Loucy (cell line): ENCODE results near the gene TDP1.
A peak's percentile ranks its signal among the peaks of the same experiment; 100 is the strongest.

ENCODE experiments used
- H2AFZ ChIP-seq: fragments of 200-600 bp; sonication (generic); 2 replicates; pipeline ENCODE4 v1.6.0; 2016; ENCODE audit warnings: antibody characterized with exemption, mild to moderate bottlenecking, low read length, moderate library complexity
- H3F3A ChIP-seq: fragments of 200-600 bp; 2 replicates; pipeline ENCODE4 v1.6.0; 2016; ENCODE audit warnings: antibody characterized with exemption, low read depth, mild to moderate bottlenecking
- H3K27me3 ChIP-seq: fragments of 200-600 bp; sonication (generic); 2 replicates; pipeline ENCODE4 v1.6.1; 2014; ENCODE audit warnings: low read length, mild to moderate bottlenecking; ENCODE audit not compliant: insufficient read depth, poor library complexity, severe bottlenecking
- H3K36me3 ChIP-seq: fragments of 200-600 bp; sonication (generic); 2 replicates; pipeline ENCODE4 v1.6.1; 2016; ENCODE audit warnings: low read length; ENCODE audit not compliant: insufficient read depth
- H3K4me1 ChIP-seq: fragments of 200-600 bp; sonication (generic); 2 replicates; pipeline ENCODE4 v1.5.1; 2014; ENCODE audit warnings: low read length, mild to moderate bottlenecking; ENCODE audit not compliant: insufficient read depth, poor library complexity, severe bottlenecking
- H3K4me2 ChIP-seq: fragments of 200-600 bp; sonication (generic); 2 replicates; pipeline ENCODE4 v1.6.0; 2014; ENCODE audit warnings: antibody characterized with exemption, low read length, low read depth, mild to moderate bottlenecking; ENCODE audit not compliant: poor library complexity, severe bottlenecking
- H3K4me3 ChIP-seq: fragments of 200-600 bp; sonication (generic); 2 replicates; pipeline ENCODE4 v1.5.1; 2014; ENCODE audit warnings: low read length, mild to moderate bottlenecking, mixed read lengths; ENCODE audit not compliant: poor library complexity, severe bottlenecking
- H3K79me2 ChIP-seq: fragments of 200-600 bp; sonication (generic); 2 replicates; pipeline ENCODE4 v1.6.1; 2014; ENCODE audit warnings: low read length; ENCODE audit not compliant: insufficient read depth
- H3K9ac ChIP-seq: fragments of 200-600 bp; sonication (generic); 2 replicates; pipeline ENCODE4 v1.6.0; 2014; ENCODE audit warnings: mild to moderate bottlenecking, low read depth, low read length, moderate library complexity; ENCODE audit not compliant: poor library complexity, severe bottlenecking
- H3K9me2 ChIP-seq: fragments of 200-600 bp; sonication (generic); replicated peaks from 2 replicates; pipeline ENCODE4 v1.6.1; 2016; ENCODE audit warnings: low read depth, low read length, mixed read lengths
- H3K9me3 ChIP-seq: fragments of 200-600 bp; sonication (generic); 2 replicates; pipeline ENCODE4 v1.6.1; 2014; ENCODE audit warnings: mild to moderate bottlenecking, antibody characterized with exemption, low read length, low read depth; ENCODE audit not compliant: insufficient read depth
- H4K20me1 ChIP-seq: fragments of 200-600 bp; sonication (generic); 2 replicates; pipeline ENCODE4 v1.6.0; 2014; ENCODE audit warnings: antibody characterized with exemption, low read length, mild to moderate bottlenecking; ENCODE audit not compliant: insufficient read depth, poor library complexity, severe bottlenecking
- EZH2phosphoT487 ChIP-seq: fragments of 200-600 bp; IDR thresholded peaks from 2 replicates; pipeline ENCODE4 v1.6.1; 2018; ENCODE audit warnings: antibody characterized with exemption, mild to moderate bottlenecking, moderate library complexity, borderline replicate concordance
- TF ChIP-seq, protein P1 (sequence below): fragments of 200-600 bp; sonication (generic); conservative IDR thresholded peaks from 2 replicates; pipeline ENCODE4 v1.5.1; 2014; ENCODE audit warnings: mild to moderate bottlenecking, antibody characterized with exemption, low read length

Gene TDP1

DNA sequence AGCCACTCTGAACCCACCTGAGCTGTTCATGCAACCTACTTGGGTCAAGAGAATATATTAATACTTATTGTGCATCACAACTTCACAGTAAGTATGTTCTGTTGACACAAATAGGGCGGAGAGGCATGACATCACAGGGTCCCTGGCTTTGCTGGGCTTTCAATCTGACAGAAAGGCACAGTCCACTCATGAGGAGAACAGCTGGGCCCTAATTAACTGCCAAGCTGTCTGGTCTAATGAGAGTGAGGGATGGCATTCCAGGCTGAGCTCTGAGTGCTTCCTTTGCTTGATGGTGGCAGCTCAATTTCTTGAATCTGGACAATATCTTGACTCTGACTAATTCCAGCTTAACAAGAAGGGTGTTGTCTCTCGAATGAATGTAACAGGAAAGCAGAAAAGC is 3.2 kb upstream of the TDP1 start:
- H2AFZ ChIP-seq, result no peak overlapping the region

DNA sequence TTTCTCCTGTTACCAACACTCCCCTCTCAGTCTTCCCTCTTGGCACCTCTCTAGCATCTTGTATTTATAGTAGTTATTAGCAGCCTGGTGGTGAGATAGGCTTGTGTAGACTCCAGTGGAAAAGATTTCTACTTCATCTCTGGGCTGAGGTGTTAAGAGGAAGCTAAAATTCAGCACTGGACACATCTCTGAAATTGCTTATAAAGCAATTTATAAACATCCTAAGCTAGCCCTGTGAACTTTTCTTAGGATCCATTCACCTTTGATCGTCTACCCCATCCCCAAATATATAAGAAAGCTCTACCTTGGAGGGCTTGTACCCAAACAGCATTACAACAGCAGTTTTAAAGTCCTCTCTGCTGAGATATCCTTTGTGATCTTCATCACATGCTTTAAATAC is 2.1 kb upstream of the TDP1 start:
- Histone ChIP-seq H3K4me3 (peak overlapping the region; percentile 81), H2AFZ (no peak overlapping the region)
- TF ChIP-seq, protein P1, sequence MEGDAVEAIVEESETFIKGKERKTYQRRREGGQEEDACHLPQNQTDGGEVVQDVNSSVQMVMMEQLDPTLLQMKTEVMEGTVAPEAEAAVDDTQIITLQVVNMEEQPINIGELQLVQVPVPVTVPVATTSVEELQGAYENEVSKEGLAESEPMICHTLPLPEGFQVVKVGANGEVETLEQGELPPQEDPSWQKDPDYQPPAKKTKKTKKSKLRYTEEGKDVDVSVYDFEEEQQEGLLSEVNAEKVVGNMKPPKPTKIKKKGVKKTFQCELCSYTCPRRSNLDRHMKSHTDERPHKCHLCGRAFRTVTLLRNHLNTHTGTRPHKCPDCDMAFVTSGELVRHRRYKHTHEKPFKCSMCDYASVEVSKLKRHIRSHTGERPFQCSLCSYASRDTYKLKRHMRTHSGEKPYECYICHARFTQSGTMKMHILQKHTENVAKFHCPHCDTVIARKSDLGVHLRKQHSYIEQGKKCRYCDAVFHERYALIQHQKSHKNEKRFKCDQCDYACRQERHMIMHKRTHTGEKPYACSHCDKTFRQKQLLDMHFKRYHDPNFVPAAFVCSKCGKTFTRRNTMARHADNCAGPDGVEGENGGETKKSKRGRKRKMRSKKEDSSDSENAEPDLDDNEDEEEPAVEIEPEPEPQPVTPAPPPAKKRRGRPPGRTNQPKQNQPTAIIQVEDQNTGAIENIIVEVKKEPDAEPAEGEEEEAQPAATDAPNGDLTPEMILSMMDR, result no peak
- no peak for TF ChIP-seq EZH2phosphoT487

More for the DNA sequence above, 3.2 kb upstream of the TDP1 start:
- TF ChIP-seq, protein P1, result no peak
- TF ChIP-seq EZH2phosphoT487, result no peak
- H3K79me2 ChIP-seq, result peaks cover 16% of the 10 kb centered on the region
- H3K4me3 ChIP-seq, result no peak overlapping the region
- H3K9ac ChIP-seq, result peak overlapping the region; percentile 11
- no peaks in the 10 kb centered on the region for H3K27me3 ChIP-seq
- no peaks in the 10 kb centered on the region for H3K9me2 ChIP-seq
- 0 out of 2 replicates have a peak, but pooled peaks cover under 1% of the 10 kb centered on the region for H3K36me3 ChIP-seq
- H4K20me1 ChIP-seq, result no peaks in the 10 kb centered on the region
- H3K4me1 ChIP-seq, result peaks cover 30% of the 10 kb centered on the region
- H3F3A ChIP-seq, result peaks cover 5% of the 10 kb centered on the region; the same call in 1 of the 2 replicates
- no peak overlapping the region for H3K4me2 ChIP-seq
- no peaks in the 10 kb centered on the region for H3K9me3 ChIP-seq

DNA sequence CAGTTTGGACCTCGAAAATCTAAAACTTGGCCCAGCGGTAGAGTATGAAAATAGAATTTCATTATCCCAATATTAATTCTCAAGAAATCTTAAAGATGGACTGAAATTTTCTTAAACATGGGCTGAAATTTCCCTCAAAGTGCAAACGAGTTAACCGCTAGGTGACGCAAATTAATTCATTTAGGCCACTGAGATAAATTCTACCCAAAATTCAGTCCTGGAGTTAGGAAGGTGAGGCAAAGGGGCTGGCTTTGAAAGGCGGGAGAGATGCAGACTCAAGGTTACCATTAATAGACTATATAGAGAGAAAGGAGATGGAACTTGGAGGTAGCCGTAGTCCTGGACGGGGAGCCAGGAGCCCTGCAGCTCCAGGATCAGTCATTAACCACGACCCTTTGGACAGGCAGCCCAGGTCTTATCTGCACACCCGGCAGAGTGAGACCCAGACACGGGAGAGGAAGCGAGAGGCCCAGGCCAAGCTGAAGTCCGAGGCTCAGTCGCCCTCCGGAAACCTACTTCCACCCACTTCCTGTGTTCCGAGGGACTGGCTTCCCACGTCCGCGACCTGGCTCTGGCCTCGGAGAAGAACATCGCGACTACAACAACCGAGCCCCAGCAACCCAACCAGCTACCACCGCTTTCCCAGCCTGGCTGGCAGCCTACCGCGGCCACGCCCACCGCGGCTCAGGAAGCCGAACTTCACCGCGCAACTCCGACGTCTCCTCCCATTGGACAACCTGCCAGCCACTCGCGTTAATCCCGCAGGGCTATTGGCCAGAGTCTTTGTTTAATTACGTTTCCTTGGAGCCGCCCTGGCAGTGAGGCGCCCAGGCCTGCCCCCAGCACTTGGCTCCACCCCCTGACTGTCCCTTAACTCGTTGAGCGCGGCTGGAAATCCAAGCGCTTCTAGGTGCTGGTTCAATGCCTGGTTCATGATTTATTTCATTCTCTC is 1.4 kb upstream of the TDP1 start, which contains the start of gene EFCAB11:
Gene EFCAB11, minus strand, starts transcription at position 661 of the 952 bp plus-strand sequence. Its CDS starts 70 bp downstream, at position 591.
- Histone ChIP-seq H3K27me3 (no peaks in the 10 kb centered on the region), H3K9ac (peak within 1 kb of the TSS; percentile 82)

More for the DNA sequence above, 2.1 kb upstream of the TDP1 start:
- H3K4me2 ChIP-seq, result peak overlapping the region; percentile 90
- peaks cover 7% of the 10 kb centered on the region; the same call in 1 of the 2 replicates for H3K9me3 ChIP-seq
- H3K27me3 ChIP-seq, result no peaks in the 10 kb centered on the region
- H3F3A ChIP-seq, result peaks cover 5% of the 10 kb centered on the region; the same call in 1 of the 2 replicates
- peaks cover 30% of the 10 kb centered on the region for H3K4me1 ChIP-seq
- 0 out of 2 replicates have a peak, but pooled peaks cover 2% of the 10 kb centered on the region for H3K36me3 ChIP-seq
- H4K20me1 ChIP-seq, result peaks cover 3% of the 10 kb centered on the region
- H3K79me2 ChIP-seq, result peaks cover 26% of the 10 kb centered on the region
- H3K9ac ChIP-seq, result peak overlapping the region; percentile 79
- H3K9me2 ChIP-seq, result no peaks in the 10 kb centered on the region

More for the DNA sequence above, 1.4 kb upstream of the TDP1 start, which contains the start of gene EFCAB11:
- Histone ChIP-seq H3K36me3 (0 out of 2 replicates have a peak, but pooled peaks cover 2% of the 10 kb centered on the region), H3K4me2 (peak within 1 kb of the TSS; percentile 94), H2AFZ (peak within 1 kb of the TSS; percentile 97), H3K4me1 (peaks cover 32% of the 10 kb centered on the region), H3K9me2 (no peaks in the 10 kb centered on the region), H3K9me3 (peaks cover 7% of the 10 kb centered on the region; the same call in 1 of the 2 replicates), H4K20me1 (peaks cover 5% of the 10 kb centered on the region), H3F3A (peaks cover 7% of the 10 kb centered on the region; the same call in 1 of the 2 replicates), H3K4me3 (peak within 1 kb of the TSS; percentile 81), H3K79me2 (peaks cover 26% of the 10 kb centered on the region)
- no peak for TF ChIP-seq EZH2phosphoT487
- TF ChIP-seq, protein P1, result peak; percentile 53
